HCT116 (cell line): ENCODE measurements around the gene KIF3C. TPM values are rescaled to one million over a fixed set of nuclear protein-coding genes. Genes with fewer than 3 reads are reported as not detected.
"Not testable (repeated sequence)": the region's sequence is repeated elsewhere in the genome, so short reads cannot be mapped to it uniquely, and the experiment has no call there.

ENCODE experiments used
- ATAC-seq: fragments of 200-7000 bp; cut with Tn5 transposase; 2 replicates; pipeline ENCODE4 v1.9.1; 2020; ENCODE audit warnings: mild to moderate bottlenecking, moderate library complexity
- BruUV-seq: library from RNA; stranded (reverse); fragments of 400-500 nt; replicated peaks from 2 replicates; lab custom pipeline; 2021; lab: Mats Ljungman, UMichigan
- CTCF ChIA-PET: fragments of 300-600 bp; sonication (Branson Sonifier 250); formaldehyde crosslinking; loops from one replicate; lab custom pipeline; 2021; ENCODE audit warnings: antibody characterized with exemption; lab: Charles Lee
- POLR2A ChIA-PET: fragments of 300-600, 350-600 bp; sonication (Branson Sonifier 250); formaldehyde crosslinking; loops from one replicate; lab custom pipeline; 2021; ENCODE audit warnings: antibody characterized with exemption; lab: Charles Lee
- RAD21 ChIA-PET, 2 experiments: fragments of 300-600 bp; sonication (Branson Sonifier 250); formaldehyde crosslinking; loops; one replicate each; lab custom pipeline; 2023; ENCODE audit warnings: low total read pairs in 2 of 2; ENCODE audit not compliant: uncharacterized antibody in 2 of 2, unreplicated experiment in 2 of 2, low non-redundant PET in 1 of 2; lab: Charles Lee
- DNase-seq: peaks from one replicate; pipeline ENCODE4 v3.0.0-alpha.2; 2010; ENCODE audit warnings: low read depth, low spot score
- H2AFZ ChIP-seq: fragments of 200-600 bp; shearing (Covaris generic), sonication (generic); 2 replicates; pipeline ENCODE4 v1.6.1; 2017; ENCODE audit warnings: low read depth, mixed run types, mixed read lengths, antibody characterized with exemption, low read length; ENCODE audit not compliant: poor library complexity, severe bottlenecking
- H3K27ac ChIP-seq: 2 replicates; pipeline ENCODE4 v1.5.1; 2012; ENCODE audit warnings: low read depth, low read length
- H3K27me3 ChIP-seq: fragments of 200-600 bp; sonication (generic); 2 replicates; pipeline ENCODE4 v1.6.1; 2016; ENCODE audit warnings: mixed run types, low read length, mixed read lengths; ENCODE audit not compliant: insufficient read depth
- H3K36me3 ChIP-seq, 2 experiments: fragments of 200-500 bp in 1 of 2; fragments of 200-600 bp in 1 of 2; sonication (Bioruptor generic) in 1 of 2; sonication (generic) in 1 of 2; 2 replicates each; pipeline versions ENCODE4 v1.5.1 to v1.6.1; 2014 to 2016; ENCODE audit warnings: low read length in 2 of 2, inconsistent platforms in 1 of 2, mixed read lengths in 1 of 2, mixed run types in 1 of 2; ENCODE audit not compliant: insufficient read depth in 2 of 2, control insufficient read depth in 1 of 2
- H3K4me1 ChIP-seq, 2 experiments: fragments of 200-600 bp in 1 of 2; sonication (generic) in 1 of 2; 2 replicates each; pipeline versions ENCODE4 v1.5.1 to v1.6.1; 2012 to 2017; ENCODE audit warnings: low read length in 2 of 2, inconsistent platforms in 1 of 2, mild to moderate bottlenecking in 1 of 2, mixed read lengths in 1 of 2, mixed run types in 1 of 2, moderate library complexity in 1 of 2; ENCODE audit not compliant: insufficient read depth in 2 of 2, control insufficient read depth in 1 of 2
- H3K4me2 ChIP-seq: fragments of 200-600 bp; sonication (generic); 2 replicates; pipeline ENCODE4 v1.6.1; 2017; ENCODE audit warnings: mixed run types, low read length, mixed read lengths
- H3K4me3 ChIP-seq, 2 experiments: fragments of 200-600 bp in 1 of 2; sonication (generic) in 1 of 2; replicated peaks in 1 of 2; 2 replicates each; pipeline ENCODE4 v1.5.1; 2011 to 2016; ENCODE audit warnings: low read length in 2 of 2, control low read depth in 1 of 2, low read depth in 1 of 2, mild to moderate bottlenecking in 1 of 2, mixed read lengths in 1 of 2, mixed run types in 1 of 2
- H3K79me2 ChIP-seq: fragments of 200-600 bp; sonication (generic); 2 replicates; pipeline ENCODE4 v1.6.1; 2017; ENCODE audit warnings: mild to moderate bottlenecking, mixed run types, low read length, moderate library complexity, mixed read lengths; ENCODE audit not compliant: insufficient read depth
- H3K9ac ChIP-seq: fragments of 200-600 bp; sonication (generic); 2 replicates; pipeline ENCODE4 v1.6.1; 2016; ENCODE audit warnings: low read length, mixed read lengths
- H3K9me2 ChIP-seq: fragments of 200-600 bp; sonication (generic), shearing (Covaris generic); 2 replicates; pipeline ENCODE4 v1.6.1; 2017; ENCODE audit warnings: mixed run types, mild to moderate bottlenecking, moderate library complexity; ENCODE audit not compliant: insufficient read depth
- H3K9me3 ChIP-seq, 2 experiments: fragments of 200-500 bp in 1 of 2; fragments of 200-600 bp in 1 of 2; sonication (Bioruptor generic) in 1 of 2; sonication (generic) in 1 of 2; 2 replicates each; pipeline ENCODE4 v1.6.1; 2014 to 2017; ENCODE audit warnings: low read length in 2 of 2, mixed read lengths in 2 of 2, inconsistent platforms in 1 of 2, low read depth in 1 of 2, mild to moderate bottlenecking in 1 of 2, mixed run types in 1 of 2, moderate library complexity in 1 of 2; ENCODE audit not compliant: control insufficient read depth in 1 of 2, insufficient read depth in 1 of 2
- H4K20me1 ChIP-seq: fragments of 200-600 bp; sonication (generic), shearing (Covaris generic); 2 replicates; pipeline ENCODE4 v1.6.1; 2017; ENCODE audit warnings: mixed run types, mild to moderate bottlenecking, moderate library complexity; ENCODE audit not compliant: insufficient read depth
- EZH2phosphoT487 ChIP-seq: fragments of 200-600 bp; IDR thresholded peaks from 2 replicates; pipeline ENCODE4 v1.6.1; 2018; ENCODE audit warnings: antibody characterized with exemption, borderline replicate concordance
- JUND ChIP-seq: IDR thresholded peaks from 2 replicates; pipeline ENCODE4 v1.6.1; 2012
- POLR2A ChIP-seq: IDR thresholded peaks from 2 replicates; pipeline ENCODE4 v1.7.0; 2011; ENCODE audit warnings: borderline replicate concordance; ENCODE audit not compliant: insufficient read depth, insufficient read length; ENCODE audit errors: extremely low read depth
- POLR2AphosphoS5 ChIP-seq: IDR thresholded peaks from 2 replicates; pipeline ENCODE4 v1.6.1; 2011; ENCODE audit warnings: mild to moderate bottlenecking, low read depth, low read length, moderate library complexity
- SP1 ChIP-seq: IDR thresholded peaks from 2 replicates; pipeline ENCODE4 v1.6.1; 2012; ENCODE audit warnings: low read depth
- SRF ChIP-seq: IDR thresholded peaks from 2 replicates; pipeline ENCODE4 v1.6.1; 2012; ENCODE audit warnings: low read depth
- TCF7L2 ChIP-seq: IDR thresholded peaks from 2 replicates; pipeline ENCODE4 v1.7.0; 2011; ENCODE audit warnings: borderline replicate concordance, inconsistent platforms; ENCODE audit not compliant: insufficient read depth, insufficient read length; ENCODE audit errors: extremely low read depth
- YY1 ChIP-seq: IDR thresholded peaks from 2 replicates; pipeline ENCODE4 v1.6.1; 2011; ENCODE audit warnings: low read length, low read depth, moderate library complexity, mild to moderate bottlenecking; ENCODE audit not compliant: insufficient replicate concordance; ENCODE audit errors: extremely low read depth
- intact Hi-C: fragments of 100-400 bp; cut with micrococcal nuclease; formaldehyde crosslinking; loops from 2 replicates; pipeline ENCODE4 v1.10.0; 2022
- total RNA-seq: library from RNA; stranded (reverse); gene quantifications from one replicate; pipeline ENCODE4 v1.2.1, GENCODE V29; 2021; ENCODE audit not compliant: unreplicated experiment
- TF ChIP-seq, protein P1 (sequence below): IDR thresholded peaks from 2 replicates; pipeline ENCODE4 v1.6.1; 2012; ENCODE audit warnings: low read depth

The KIF3C gene
- total RNA-seq, 1 experiment from 2014 or later, result 5.4 TPM

DNA sequence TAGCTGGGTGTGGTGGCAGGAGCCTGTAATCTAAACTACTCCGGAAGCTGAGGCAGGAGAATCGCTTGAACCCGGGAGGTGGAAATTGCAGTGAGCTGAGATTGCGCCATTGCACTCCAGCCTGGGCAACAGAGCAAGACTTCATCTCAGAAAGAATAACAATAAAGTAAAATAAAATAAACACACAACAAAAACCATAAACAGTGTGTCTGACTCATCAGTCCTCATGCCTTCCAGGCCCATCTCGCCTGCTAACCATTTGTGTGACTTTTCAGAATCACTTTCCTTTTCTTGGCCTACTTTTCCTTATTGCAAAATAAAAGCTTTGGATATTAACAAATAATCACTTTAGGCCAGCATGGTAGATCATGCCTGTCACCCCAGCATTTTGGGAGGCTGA is 62.0 kb downstream of the KIF3C start:
- H3K36me3 ChIP-seq, result no peaks in the 10 kb centered on the region
- TF ChIP-seq YY1 (no peak), TCF7L2 (no peak), POLR2AphosphoS5 (no peak), SRF (no peak), POLR2A (no peak), SP1 (no peak)
- TF ChIP-seq, all 23 proteins: peak for 0
- H3K4me3 ChIP-seq, result no peak overlapping the region
- no peak overlapping the region for H3K9ac ChIP-seq
- H3K27ac ChIP-seq, result no peak overlapping the region
- H2AFZ ChIP-seq, result no peak overlapping the region
- H3K4me1 ChIP-seq, result no peaks in the 10 kb centered on the region
- BruUV-seq, result no TSS peak
- no peaks in the 10 kb centered on the region for H3K79me2 ChIP-seq
- intact Hi-C loops, result no loop called here
- RAD21 ChIA-PET, result interaction anchor here in 1 of 2 experiments (0.6 kb wide), 1 partner anchor 220 kb away, joined by 3 read pairs; no protein-coding TSS in a partner anchor
- POLR2A ChIA-PET, result no interaction called here
- no peaks in the 10 kb centered on the region for H3K9me3 ChIP-seq
- no peak for ATAC-seq
- no peak for DNase-seq
- H3K9me2 ChIP-seq, result no peaks in the 10 kb centered on the region
- no peak overlapping the region for H3K4me2 ChIP-seq
- H4K20me1 ChIP-seq, result no peaks in the 10 kb centered on the region
- H3K27me3 ChIP-seq, result no peaks in the 10 kb centered on the region
- CTCF ChIA-PET, result no interaction called here

DNA sequence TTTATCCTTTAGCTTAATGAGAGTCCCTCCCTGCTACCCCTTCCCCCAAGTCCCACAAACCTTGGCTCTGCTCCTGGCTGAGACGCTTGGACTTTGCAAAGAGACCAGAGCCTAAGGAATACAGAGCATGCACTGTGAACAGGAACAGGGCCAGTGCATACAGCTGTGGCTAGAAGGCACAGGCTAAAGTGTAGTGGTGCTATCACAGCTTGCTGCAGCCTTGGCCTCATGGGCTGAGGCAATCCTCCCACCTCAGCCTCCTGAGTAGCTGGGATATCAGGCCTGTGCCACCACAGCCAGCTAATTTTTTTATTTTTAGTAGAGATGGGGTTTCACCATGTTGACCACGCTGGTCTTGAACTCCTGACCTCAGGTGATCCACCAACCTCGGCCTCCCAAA is 64.5 kb downstream of the KIF3C start:
- H3K27me3 ChIP-seq, result no peaks in the 10 kb centered on the region
- no peaks in the 10 kb centered on the region for H3K9me2 ChIP-seq
- DNase-seq (no peak), ATAC-seq (no peak)
- no peak overlapping the region for H2AFZ ChIP-seq
- no peaks in the 10 kb centered on the region for H3K79me2 ChIP-seq
- no peak overlapping the region for H3K9ac ChIP-seq
- intact Hi-C loops, result no loop called here
- ChIA-PET POLR2A (no interaction called here), RAD21 (no interaction called here), CTCF (no interaction called here)
- no peak overlapping the region for H3K4me3 ChIP-seq
- TF ChIP-seq SRF (no peak), POLR2A (no peak), JUND (no peak), EZH2phosphoT487 (no peak)
- TF ChIP-seq, protein P1, sequence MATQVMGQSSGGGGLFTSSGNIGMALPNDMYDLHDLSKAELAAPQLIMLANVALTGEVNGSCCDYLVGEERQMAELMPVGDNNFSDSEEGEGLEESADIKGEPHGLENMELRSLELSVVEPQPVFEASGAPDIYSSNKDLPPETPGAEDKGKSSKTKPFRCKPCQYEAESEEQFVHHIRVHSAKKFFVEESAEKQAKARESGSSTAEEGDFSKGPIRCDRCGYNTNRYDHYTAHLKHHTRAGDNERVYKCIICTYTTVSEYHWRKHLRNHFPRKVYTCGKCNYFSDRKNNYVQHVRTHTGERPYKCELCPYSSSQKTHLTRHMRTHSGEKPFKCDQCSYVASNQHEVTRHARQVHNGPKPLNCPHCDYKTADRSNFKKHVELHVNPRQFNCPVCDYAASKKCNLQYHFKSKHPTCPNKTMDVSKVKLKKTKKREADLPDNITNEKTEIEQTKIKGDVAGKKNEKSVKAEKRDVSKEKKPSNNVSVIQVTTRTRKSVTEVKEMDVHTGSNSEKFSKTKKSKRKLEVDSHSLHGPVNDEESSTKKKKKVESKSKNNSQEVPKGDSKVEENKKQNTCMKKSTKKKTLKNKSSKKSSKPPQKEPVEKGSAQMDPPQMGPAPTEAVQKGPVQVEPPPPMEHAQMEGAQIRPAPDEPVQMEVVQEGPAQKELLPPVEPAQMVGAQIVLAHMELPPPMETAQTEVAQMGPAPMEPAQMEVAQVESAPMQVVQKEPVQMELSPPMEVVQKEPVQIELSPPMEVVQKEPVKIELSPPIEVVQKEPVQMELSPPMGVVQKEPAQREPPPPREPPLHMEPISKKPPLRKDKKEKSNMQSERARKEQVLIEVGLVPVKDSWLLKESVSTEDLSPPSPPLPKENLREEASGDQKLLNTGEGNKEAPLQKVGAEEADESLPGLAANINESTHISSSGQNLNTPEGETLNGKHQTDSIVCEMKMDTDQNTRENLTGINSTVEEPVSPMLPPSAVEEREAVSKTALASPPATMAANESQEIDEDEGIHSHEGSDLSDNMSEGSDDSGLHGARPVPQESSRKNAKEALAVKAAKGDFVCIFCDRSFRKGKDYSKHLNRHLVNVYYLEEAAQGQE, result no peak
- no peak overlapping the region for H3K27ac ChIP-seq
- no peaks in the 10 kb centered on the region for H4K20me1 ChIP-seq
- BruUV-seq, result no TSS peak
- H3K36me3 ChIP-seq, result no peaks in the 10 kb centered on the region
- H3K4me1 ChIP-seq, result no peaks in the 10 kb centered on the region
- no peaks in the 10 kb centered on the region for H3K9me3 ChIP-seq
- no peak overlapping the region for H3K4me2 ChIP-seq

DNA sequence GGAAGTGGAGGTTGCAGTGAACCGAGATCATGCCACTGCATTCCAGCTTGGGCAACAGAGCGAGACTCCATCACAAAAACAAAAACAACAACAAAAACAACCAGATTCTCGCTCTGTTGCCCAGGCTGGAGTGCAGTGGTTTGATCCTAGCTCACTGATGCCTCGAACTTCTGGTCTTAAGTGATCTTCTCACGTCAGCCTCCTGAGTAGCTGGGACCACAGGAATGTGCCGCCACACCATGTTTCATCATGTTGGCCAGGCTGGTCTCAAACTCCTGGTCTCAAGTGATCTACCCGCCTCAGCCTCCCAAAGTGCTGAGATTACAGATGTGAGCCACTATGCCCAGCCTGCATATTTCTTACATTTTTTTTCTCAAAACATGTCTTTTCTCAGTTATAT is 64.9 kb downstream of the KIF3C start:
- POLR2A ChIA-PET, CTCF ChIA-PET: not testable (repeated sequence)

More for the DNA sequence above, 64.9 kb downstream of the KIF3C start:
- ATAC-seq, H3K9me3 ChIP-seq, H4K20me1 ChIP-seq, H3K79me2 ChIP-seq, H3K36me3 ChIP-seq, H3K27ac ChIP-seq, intact Hi-C loops, H3K27me3 ChIP-seq, H3K9ac ChIP-seq, DNase-seq, H3K9me2 ChIP-seq, H3K4me1 ChIP-seq, H3K4me3 ChIP-seq, H3K4me2 ChIP-seq, BruUV-seq, H2AFZ ChIP-seq, RAD21 ChIA-PET: not testable (repeated sequence)
